ENCODE results near the gene MAP4K4.

Gene MAP4K4

GRCh38 chr2:101697124-101698013 is at the start of gene MAP4K4:
MAP4K4 (plus strand) TSS chr2:101697707; CDS start chr2:101698081, 374 bp downstream.
- peak; percentile 79 for DNase-seq

DNA sequence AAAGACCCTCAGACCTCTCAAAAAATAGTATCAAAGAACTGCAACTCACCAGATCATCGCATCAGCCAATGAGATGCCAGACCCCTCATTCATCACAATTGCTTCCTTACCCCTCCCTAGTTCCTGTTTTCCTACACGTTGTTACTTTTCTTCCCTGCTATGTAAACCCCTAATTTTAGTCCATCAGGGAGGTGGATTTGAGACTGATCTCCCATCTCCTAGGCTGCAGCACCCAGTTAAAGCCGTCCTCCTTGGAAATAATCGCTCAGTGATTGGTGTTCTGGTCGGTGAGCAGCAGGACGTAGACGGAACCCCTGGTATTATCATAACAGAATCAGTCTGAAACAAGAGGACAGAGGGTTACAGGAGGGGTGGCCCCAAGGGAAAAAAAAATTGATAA is 44.0 kb upstream of the MAP4K4 start:
- no peak for DNase-seq

DNA sequence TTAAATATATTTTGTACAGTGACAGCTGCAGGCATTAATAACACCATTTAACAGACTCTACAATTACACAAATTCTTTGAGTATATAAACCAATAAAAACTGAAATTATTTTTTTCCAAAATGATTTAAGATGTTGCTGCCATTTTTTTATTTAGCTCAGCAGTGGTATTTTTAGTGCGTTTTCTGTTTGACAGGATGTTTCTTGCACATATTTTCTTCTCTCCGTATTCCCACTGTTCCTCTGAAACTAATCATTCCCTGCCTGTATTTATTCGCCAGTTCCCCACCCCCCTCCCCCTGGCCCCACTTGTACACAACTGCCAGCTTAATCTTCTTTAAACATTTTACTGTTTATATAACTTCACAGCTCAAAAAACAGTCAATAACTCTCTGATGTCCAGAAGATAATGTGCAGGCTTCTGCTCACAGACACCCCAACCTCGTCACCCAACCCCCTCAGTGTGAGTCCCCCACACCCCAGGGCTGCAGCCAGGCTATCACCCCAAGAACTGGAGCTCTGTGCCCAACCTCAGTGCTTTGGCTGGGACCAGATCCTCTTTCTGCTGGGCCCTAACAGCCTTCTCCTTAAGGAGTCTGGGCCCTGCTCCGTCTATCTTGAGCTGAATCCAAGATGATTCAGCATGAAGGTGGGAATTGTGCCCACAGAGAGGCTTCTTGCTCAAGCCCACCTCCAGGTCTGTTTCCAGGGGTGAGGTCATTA is 41.6 kb upstream of the MAP4K4 start:
- DNase-seq: no peak

DNA sequence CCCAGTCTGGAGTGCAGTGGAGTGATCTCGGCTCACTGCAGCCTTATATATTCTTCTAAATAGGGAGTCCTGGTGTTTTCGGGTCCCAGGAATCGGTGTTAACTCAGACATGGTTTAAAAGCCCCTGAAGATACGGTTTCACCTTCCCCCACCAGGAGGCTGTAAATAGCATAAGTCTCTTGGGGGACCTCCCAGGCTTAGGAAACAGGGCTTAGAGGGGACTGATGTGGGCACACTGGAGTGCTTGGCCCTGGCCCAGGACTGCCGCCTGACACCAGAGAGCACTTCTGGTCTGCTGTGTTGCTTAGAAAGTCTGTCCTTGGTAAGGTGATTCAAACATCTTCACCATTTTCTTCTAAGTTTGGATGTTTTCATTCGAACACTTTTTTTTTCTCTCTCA is 39.7 kb upstream of the MAP4K4 start:
- DNase-seq: no peak

GRCh38 chr2:101658387-101658786 is 39.1 kb upstream of the MAP4K4 start:
- no peak for DNase-seq

DNA sequence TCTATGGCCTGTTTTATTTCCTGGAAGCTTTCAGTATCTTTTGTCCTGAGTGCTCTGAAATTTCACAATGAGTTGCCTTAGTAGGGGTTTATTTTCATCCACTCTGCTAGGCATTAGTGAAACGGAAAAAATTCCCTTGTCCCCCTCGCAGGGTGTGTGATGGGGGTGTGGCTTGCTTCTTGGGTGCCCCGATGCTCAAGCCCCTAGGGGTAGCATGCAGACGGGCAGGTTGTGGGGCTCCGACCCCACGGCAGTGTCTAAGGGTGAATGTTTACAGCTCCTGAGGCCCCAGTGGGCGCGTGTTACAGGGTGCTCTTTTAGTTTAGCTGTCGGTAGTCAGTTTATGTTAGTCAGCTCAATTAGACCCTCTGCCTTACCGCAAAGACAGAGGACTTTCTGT is 32.2 kb upstream of the MAP4K4 start:
- DNase-seq: no peak

DNA sequence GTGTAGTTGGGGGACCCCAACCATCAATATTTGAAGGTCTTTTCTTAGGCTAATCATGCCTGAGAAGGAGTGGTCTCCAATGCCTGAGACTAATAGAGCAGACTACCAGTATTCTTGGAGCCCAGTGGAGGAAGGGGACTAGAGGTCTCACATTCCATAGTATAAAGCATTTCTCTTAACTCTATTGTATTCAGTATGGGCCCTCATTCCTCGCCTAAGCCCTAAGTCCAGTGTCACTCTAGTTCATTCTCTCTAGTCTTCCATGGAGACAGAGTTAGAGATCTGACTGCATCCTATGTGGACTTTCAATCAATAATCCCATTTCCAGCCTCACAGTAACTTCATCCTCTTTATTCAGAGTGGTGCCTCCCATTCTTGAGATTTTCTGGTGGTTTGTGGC is 29.7 kb upstream of the MAP4K4 start:
- DNase-seq: no peak

DNA sequence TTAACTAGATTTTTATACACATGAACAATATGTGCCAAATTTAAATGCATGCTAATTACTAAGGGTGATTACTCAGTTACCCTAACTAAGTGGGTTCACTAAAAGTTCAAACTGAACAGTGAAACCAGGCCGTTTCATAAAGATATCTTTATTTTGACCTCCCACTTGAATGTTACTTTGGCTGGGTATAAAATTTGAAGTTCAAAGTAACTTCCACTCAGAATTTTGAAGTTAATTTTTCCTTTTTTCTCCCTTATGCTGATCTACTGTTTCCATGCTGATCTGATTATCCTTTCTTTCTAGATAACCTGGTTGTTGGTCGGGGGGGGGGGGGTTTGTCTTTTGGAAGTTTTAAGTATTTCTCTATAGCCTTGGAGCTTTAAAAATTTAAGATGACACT is 25.5 kb upstream of the MAP4K4 start:
- DNase-seq: no peak

- DNase-seq: no peak
These were observed 23.6 kb upstream of the MAP4K4 start for GRCh38 chr2:101673920-101674319.

DNA sequence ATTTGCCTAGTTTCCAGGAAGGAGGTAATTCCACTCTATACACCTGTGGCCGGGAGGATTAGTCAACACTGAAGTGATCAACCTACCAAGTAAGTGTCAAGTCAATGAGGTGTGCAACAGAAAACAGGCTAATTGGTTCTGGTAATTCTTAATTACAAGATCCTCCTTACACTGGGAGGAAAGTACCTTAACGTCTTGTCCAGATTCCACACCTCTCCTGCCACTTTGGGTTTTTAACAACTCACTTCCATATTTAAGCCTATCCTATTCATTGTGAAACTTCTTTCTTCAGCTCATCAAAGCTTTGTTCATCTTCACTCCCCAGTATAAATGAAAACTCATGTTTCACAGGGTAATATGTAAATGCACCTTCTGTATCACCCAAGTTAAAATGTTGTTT is 22.0 kb upstream of the MAP4K4 start:
- no peak for DNase-seq

DNA sequence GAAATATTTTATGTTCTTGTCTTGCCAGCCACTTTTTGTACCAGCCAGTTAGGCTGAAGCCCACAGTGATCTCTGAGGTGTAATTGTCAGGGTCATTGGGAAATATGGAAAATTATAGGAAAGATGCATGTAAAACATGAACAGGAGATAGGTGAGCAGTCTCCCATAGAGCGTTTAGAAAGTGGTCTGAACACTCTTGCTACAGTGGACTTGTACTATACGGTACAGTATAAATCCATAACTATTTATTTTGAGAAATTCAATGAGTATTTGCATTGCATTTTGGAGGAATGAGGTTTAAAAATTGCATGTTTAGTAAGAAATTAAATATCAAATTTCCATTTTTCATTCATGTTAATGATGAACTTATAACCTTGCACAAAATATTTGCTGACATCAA is 20.8 kb upstream of the MAP4K4 start:
- no peak for DNase-seq

DNA sequence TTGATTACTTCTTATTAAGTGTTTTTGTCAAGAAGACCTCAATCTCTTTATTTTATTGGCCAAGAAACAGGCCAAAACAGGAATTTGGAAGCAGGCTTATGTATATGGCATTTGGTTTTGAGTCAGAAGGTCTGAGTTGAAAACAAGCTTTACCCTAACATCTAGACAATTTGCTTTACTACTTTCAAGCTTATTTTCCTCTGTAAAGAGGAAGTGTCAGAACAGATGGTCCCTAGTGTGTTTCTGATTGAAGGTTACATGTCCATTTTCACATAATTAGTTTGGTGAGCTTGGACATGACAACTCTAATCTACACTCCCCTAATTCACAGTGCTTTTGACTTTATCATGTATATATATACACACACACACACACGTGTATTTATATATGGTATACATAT is 19.8 kb upstream of the MAP4K4 start:
- DNase-seq: peak; percentile 12

DNA sequence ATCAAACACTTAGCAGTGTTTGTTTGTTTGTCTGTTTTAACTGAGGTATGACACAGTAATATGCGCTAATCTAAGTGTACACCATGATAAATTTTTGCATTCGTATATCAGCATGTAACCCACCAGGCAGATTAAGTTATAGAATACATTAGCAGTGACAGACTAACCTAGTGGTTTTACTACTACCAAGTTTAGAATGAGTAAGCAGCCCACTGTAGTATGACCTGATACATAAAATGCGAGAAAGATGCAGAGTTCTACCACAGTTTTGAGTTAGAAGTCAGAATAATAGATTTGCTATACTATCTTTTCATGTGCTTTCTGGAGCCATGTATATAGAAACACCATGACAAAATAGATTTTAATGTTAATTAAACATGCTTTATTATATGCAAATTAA is 19.1 kb upstream of the MAP4K4 start:
- no peak for DNase-seq

DNA sequence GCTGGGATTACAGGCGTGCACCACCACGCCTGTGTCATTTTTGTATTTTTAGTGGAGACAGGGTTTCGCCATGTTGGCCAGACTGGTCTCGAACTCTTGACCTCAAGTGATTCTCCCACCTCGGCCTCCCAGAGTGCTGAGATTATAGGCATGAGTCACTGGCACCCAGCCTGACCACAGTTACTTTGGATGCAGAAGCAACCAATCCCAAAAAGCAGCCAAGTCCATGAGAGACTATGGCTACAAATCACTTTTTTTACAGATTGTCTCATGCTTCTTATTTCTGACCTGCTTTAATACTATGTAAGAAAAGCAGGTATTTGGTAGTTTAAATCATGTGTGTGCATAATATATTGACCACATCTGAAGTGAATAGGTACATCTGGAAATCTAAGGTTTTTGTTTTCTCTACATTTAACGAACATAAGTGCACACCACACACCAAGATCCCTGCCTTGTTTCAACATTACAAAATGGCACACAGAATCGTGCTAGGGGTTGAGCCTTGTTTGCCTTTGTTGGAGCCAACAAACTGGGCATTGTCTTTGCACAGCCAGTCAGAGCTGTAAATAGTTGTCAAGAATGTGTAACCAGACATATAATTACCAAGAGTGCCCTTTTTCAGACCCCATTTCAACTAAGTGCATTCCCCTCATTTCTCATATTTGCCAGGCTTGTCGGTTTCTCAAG is 18.3 kb upstream of the MAP4K4 start:
- DNase-seq: no peak

DNA sequence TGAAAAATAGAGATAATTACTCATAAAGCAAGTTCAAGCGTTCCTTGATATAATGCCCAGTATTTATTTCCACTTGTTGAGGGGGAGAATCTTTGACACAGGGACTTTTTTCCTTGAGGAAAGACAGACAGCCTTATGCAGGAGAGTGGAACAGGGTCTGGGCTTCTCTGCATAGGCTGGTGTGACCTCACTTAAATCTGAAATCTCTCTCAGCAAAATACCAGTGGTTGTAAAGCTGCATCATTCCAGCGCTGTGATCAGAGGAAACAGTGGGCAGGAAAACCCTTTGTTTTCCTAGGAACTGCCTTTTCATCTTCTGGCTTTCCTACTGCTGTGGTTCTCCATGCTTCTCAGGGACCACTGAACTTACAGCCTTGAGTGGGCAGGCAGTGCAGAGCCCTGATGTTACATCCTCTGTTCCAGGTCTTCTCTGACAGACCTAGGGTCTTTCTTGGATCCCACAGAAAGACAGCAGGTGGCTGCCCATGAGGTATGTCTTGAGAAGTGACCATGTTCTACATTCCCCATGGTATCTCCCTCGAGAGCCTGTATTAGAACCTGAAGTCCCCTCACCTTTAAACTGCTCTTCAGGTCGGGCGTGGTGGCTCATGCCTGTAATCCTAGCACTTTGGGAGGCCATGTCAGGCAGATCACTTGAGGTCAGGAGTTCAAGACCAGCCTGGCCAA is 17.6 kb upstream of the MAP4K4 start:
- DNase-seq: no peak

DNA sequence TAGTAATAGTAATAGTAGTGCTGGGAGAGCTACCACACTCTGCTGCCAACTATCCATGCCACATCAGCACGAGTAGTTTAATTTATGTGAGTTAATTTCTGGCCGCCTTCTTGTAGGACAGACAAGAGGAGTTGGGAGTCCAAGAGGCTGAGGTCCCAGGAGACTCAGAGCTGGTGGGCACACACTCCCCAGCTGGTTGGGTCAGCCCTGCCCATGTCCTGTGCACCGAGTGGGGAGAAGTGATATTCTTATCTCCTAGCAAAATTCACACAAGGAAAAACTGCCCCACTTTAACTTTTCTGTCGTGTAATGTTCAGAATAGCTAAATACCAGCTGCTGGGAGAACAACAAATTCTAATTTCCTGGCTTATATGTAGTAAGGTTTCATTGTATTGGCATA is 15.2 kb upstream of the MAP4K4 start:
- DNase-seq: no peak

GRCh38 chr2:101684313-101684712 is 13.2 kb upstream of the MAP4K4 start:
- no peak for DNase-seq

DNA sequence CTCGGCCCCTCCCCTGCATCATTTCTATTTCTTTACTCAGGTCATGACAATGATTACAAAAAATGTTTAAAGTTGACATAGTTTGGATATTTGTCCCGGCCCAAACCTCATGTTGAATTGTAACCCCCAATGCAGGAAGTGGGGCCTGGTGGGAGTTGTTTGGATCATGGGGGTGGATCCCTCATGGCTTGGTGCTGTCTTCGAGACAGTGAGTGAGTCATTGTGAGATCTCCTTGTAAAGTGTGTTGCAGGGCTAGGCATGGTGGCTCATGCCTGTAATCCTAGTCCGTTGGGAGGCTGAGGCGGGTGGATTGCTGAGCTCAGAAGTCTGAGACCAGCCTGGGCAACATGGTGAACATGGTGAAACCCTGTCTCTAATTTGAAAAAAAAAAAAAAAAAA is 9.2 kb upstream of the MAP4K4 start:
- no peak for DNase-seq

- DNase-seq: peak; percentile 76
These were observed 8.2 kb upstream of the MAP4K4 start for GRCh38 chr2:101689114-101689825.

GRCh38 chr2:101690547-101691152 is 6.9 kb upstream of the MAP4K4 start:
- DNase-seq: no peak

- DNase-seq: peak; percentile 11
These were observed 5.5 kb upstream of the MAP4K4 start for GRCh38 chr2:101692041-101692440.

GRCh38 chr2:101692766-101693165 is 4.7 kb upstream of the MAP4K4 start:
- DNase-seq: no peak

Measured in OCI-M1 (cell line).